Measurements from ENCODE around the gene SCAF4. TPM values are rescaled to one million over a fixed set of nuclear protein-coding genes. Genes with fewer than 3 reads are reported as not detected.
"Not testable (repeated sequence)": the region's sequence is repeated elsewhere in the genome, so short reads cannot be mapped to it uniquely, and the experiment has no call there.

SCAF4 gene
- total RNA-seq, 1 donor from 2014 or later: 32.9 TPM

GRCh38 chr21:31741116-31741515, 9.2 kb upstream of the SCAF4 start:
- no peak overlapping the region for H3K4me2 ChIP-seq (ENCODE audit: low read length)
- Mint-ChIP-seq H3K27me3 (ENCODE audit: low read depth, unreplicated experiment) (no peaks in the 10 kb centered on the region), H3K4me3 (ENCODE audit: unreplicated experiment) (no peak overlapping the region), H3K4me1 (ENCODE audit: low read depth, unreplicated experiment) (peaks cover 5% of the 10 kb centered on the region), H3K9me3 (ENCODE audit: unreplicated experiment) (peaks cover 1% of the 10 kb centered on the region), H3K27ac (ENCODE audit: unreplicated experiment) (no peak overlapping the region), H3K36me3 (ENCODE audit: low read depth, unreplicated experiment) (no peaks in the 10 kb centered on the region)
- no peak for TF ChIP-seq CTCF (IDR thresholded peaks at IDR 0.05; ENCODE audit: insufficient read depth, low read depth, low read length)
- no peak for TF ChIP-seq EZH2 (IDR thresholded peaks at IDR 0.05; ENCODE audit: insufficient read depth, low read length)
- H3K4me1 ChIP-seq (ENCODE audit: insufficient read depth, low read length): no peaks in the 10 kb centered on the region
- no peaks in the 10 kb centered on the region for H3K27me3 ChIP-seq (ENCODE audit: insufficient read depth, low read length)
- no peaks in the 10 kb centered on the region for H3K36me3 ChIP-seq (ENCODE audit: insufficient read depth, low read length)
- H3K27ac ChIP-seq (ENCODE audit: low read depth, low read length): no peak overlapping the region
- H3K9ac ChIP-seq (ENCODE audit: low read length): no peak overlapping the region
- no peak overlapping the region for H3K4me3 ChIP-seq (ENCODE audit: insufficient read depth, low read depth, low read length)
- H3K9me3 ChIP-seq (ENCODE audit: insufficient read depth, low read depth, low read length): no peaks in the 10 kb centered on the region
- no peak for DNase-seq (ENCODE audit: low read depth)
- H2AFZ ChIP-seq (ENCODE audit: low read depth, low read length): no peak overlapping the region
- H3K79me2 ChIP-seq (ENCODE audit: insufficient read depth, low read length): no peaks in the 10 kb centered on the region
- FAIRE-seq: no peak
- no peaks in the 10 kb centered on the region for H4K20me1 ChIP-seq (ENCODE audit: insufficient read depth, low read length)

GRCh38 chr21:31737586-31738397, 5.9 kb upstream of the SCAF4 start:
- not testable (repeated sequence) for H3K79me2 ChIP-seq (ENCODE audit: insufficient read depth, low read length); H3K4me2 ChIP-seq (ENCODE audit: low read length); H3K9me3 ChIP-seq (ENCODE audit: insufficient read depth, low read depth, low read length); H3K4me1 ChIP-seq (ENCODE audit: insufficient read depth, low read length); H3K4me1 Mint-ChIP-seq (ENCODE audit: low read depth, unreplicated experiment); H4K20me1 ChIP-seq (ENCODE audit: insufficient read depth, low read length); H3K36me3 Mint-ChIP-seq (ENCODE audit: low read depth, unreplicated experiment); H3K27me3 Mint-ChIP-seq (ENCODE audit: low read depth, unreplicated experiment); H3K4me3 ChIP-seq (ENCODE audit: insufficient read depth, low read depth, low read length); FAIRE-seq; H3K36me3 ChIP-seq (ENCODE audit: insufficient read depth, low read length); H3K27me3 ChIP-seq (ENCODE audit: insufficient read depth, low read length); H3K4me3 Mint-ChIP-seq (ENCODE audit: unreplicated experiment); H3K9ac ChIP-seq (ENCODE audit: low read length); H3K27ac ChIP-seq (ENCODE audit: low read depth, low read length); DNase-seq (ENCODE audit: low read depth); H3K27ac Mint-ChIP-seq (ENCODE audit: unreplicated experiment); H3K9me3 Mint-ChIP-seq (ENCODE audit: unreplicated experiment); H2AFZ ChIP-seq (ENCODE audit: low read depth, low read length)

GRCh38 chr21:31735511-31735992, 3.6 kb upstream of the SCAF4 start:
- H3K36me3 Mint-ChIP-seq (ENCODE audit: low read depth, unreplicated experiment): no peaks in the 10 kb centered on the region
- no peak for TF ChIP-seq EZH2 (IDR thresholded peaks at IDR 0.05; ENCODE audit: insufficient read depth, low read length)
- TF ChIP-seq CTCF (IDR thresholded peaks at IDR 0.05; ENCODE audit: insufficient read depth, low read depth, low read length): no peak
- FAIRE-seq (no peak), DNase-seq (ENCODE audit: low read depth) (no peak)
- peaks cover 10% of the 10 kb centered on the region for H3K4me1 ChIP-seq (ENCODE audit: insufficient read depth, low read length)
- no peak overlapping the region for H3K9ac ChIP-seq (ENCODE audit: low read length)
- no peaks in the 10 kb centered on the region for H3K27me3 ChIP-seq (ENCODE audit: insufficient read depth, low read length)
- H3K4me1 Mint-ChIP-seq (ENCODE audit: low read depth, unreplicated experiment): no peaks in the 10 kb centered on the region
- peaks cover 11% of the 10 kb centered on the region for H3K79me2 ChIP-seq (ENCODE audit: insufficient read depth, low read length)
- H3K4me3 ChIP-seq (ENCODE audit: insufficient read depth, low read depth, low read length): no peak overlapping the region
- no peak overlapping the region for H3K27ac ChIP-seq (ENCODE audit: low read depth, low read length)
- no peak overlapping the region for H3K4me2 ChIP-seq (ENCODE audit: low read length)
- H3K36me3 ChIP-seq (ENCODE audit: insufficient read depth, low read length): no peaks in the 10 kb centered on the region
- no peak overlapping the region for H3K27ac Mint-ChIP-seq (ENCODE audit: unreplicated experiment)
- no peak overlapping the region for H2AFZ ChIP-seq (ENCODE audit: low read depth, low read length)
- no peaks in the 10 kb centered on the region for H3K27me3 Mint-ChIP-seq (ENCODE audit: low read depth, unreplicated experiment)
- H3K9me3 ChIP-seq (ENCODE audit: insufficient read depth, low read depth, low read length): no peaks in the 10 kb centered on the region
- no peak overlapping the region for H3K4me3 Mint-ChIP-seq (ENCODE audit: unreplicated experiment)
- no peaks in the 10 kb centered on the region for H3K9me3 Mint-ChIP-seq (ENCODE audit: unreplicated experiment)
- H4K20me1 ChIP-seq (ENCODE audit: insufficient read depth, low read length): peaks cover 5% of the 10 kb centered on the region
